GM19395 (cell line): ENCODE data around the gene DNAH17.

Experiments used
- ATAC-seq: cut with Tn5 transposase; IDR thresholded peaks from one replicate; pipeline ENCODE4 v1.9.1; 2021; ENCODE audit warnings: mild to moderate bottlenecking, moderate library complexity; ENCODE audit not compliant: unreplicated experiment

DNAH17 gene

DNA sequence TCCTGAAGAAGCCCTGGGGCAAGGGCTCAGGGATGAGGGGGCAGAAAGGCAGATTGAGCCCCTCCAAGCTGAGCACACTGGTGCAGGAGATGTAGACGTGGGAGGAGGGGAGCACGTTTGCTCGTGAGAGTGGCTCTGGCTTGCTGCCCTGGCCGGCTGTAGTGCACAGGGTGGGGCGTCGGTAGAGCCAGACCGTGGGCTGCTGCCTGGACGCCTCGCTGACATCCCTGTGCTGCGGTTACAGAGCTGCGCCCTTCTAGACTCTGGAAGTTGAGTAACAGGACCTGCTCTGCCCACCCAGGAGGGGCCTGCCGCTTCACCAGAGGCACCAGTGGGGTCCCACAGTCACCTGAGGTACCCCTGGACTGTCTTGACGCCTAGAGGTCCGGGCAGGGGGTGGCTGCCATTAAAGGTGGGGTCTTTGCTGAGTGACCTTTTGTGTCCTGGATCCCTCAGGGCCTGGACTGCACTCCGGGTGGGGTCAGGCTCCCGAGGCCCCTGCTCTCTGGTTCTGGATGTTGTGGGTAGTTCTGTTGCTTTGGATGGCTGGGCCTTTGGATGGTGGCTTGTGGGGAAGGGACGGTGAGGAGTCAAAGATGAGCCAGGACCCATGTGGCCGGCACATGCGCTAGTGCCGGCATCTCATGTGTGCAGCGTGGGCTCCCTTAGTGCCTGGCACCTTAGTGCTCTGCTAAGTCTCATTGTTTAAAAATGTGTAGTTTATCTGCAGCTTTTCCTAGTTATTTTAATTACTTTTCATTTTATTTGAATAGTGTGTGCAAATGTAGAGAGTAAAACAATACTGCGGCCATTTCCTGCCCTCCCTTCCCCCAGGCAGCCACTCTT is 157.0 kb downstream of the DNAH17 start:
- no peak for ATAC-seq

DNA sequence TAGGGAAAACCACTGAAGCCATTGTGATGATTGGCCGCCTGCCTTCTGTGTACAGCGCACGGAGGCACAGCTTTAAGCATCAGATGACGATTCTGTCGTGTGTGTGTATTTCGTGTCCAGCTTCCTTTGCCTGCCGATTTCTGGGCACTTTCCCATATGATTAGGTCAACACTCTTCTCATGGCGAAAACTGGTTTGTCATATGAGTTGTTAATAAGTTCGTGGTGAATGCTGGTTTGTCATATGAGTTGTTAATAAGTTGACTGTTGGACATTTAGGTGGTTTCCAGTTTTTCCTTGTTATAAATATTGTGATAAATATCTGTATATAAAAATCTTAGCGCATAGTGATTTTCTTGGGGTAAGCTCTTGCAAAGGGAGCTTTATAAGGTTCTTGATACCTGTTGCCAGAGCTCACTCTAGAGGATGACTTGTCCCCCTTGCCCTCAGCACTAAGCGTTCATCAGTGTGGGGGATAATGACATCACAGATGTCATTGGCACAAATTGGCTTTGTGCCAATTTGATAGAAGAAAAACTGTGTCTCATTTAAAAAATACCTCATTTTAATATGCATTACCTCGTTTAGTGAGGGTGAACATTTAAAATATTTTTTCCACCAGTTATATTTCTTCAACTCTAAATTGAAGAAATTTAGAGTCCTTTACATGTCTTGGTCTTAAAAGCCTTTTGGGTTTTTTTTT is 158.7 kb downstream of the DNAH17 start:
- no peak for ATAC-seq

DNA sequence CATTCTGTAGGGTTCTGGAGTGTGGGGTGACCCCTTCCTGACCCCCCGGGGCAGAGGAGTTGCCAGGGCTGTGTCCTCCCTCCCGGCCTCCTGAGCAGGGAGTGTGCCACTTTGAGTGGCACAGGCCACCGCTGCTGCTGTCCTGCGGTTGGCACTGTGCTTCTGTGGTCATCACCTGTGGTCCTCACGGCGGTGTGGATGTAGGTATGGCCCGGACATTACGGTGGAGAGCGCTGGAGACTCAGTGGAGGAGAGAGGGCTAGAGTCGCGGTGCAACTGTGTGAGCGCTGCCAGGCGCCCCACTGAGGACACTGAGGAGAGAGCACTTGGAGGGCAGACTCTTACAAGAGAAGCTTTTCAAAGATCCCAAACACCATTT is 159.7 kb downstream of the DNAH17 start:
- no peak for ATAC-seq

DNA sequence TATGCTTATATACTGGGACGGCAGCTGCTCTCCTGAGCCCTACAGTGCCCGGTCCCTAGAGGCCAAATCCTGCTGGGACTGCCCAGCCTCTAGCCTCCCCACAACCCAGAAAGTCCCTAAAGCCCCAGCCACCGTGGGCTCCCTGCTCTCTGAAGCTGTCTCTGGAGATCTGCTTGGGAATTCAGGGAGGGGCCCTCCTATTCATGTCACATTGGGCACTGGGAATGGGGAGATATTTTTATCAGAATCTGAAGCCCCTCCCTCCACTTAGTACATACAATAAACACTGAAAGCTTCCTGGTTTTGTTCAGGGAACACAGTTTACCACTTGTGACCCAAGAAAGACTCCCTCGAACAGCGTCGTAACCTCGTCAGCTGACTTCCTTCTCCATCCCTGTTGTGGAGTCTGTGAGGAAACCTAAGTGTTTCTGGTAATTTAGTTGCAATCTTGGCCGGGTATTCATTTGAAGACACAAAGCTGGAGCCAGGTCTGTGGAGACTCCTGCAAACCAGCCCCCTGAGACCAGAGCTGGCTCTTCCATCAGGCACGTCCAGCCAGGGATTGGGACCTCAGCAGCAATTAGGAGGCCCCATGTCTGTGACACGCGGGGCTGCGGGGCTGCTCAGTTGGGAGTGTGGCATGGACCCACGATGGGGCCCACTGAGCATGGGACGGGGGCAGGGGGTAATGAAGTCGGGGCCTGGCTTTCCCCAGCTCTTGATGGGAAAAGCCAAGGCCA is 160.2 kb downstream of the DNAH17 start:
- ATAC-seq = no peak

DNA sequence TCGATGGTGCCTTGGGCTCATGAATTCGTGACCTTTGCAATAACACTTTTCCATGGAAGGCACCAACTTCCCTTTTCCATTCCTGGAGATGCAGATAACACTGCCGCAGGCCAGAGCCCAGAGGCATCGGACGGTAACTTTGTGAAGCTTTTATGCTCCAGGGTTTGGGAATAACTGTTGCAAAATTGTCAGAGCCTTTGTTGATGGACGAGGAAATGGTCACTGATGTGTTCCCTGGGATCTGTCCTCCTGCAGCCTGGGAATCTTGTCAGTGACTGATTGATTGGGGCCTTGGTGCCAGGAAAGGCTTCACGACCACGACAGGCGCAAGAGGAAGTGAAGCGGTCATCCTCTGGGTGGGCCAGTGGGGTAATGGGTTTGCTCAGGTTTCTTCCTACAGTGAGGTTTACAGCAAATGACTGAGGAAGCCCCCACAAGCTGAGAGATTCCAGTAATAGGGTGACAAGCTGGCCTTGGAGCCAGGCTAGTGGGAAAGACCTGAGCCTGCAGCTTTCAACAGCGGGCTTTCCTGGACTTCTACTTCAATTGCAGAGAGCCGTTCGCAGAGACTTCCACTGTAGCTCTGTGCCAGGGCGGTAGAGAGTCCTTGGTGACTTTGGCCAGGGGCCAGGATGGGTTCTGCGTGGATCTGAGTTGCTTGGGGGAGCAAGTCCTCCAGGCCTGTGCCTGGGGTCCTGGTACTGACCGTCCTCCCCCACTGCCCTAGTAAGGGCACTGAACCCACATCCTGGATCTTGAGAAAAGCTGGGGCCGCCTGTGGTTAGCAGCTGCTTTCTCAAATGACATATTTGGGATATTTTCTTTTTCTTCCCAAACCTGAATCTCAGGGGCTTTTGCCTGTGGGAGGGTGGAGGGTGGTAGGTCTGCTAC is 161.1 kb downstream of the DNAH17 start:
- ATAC-seq = no peak

DNA sequence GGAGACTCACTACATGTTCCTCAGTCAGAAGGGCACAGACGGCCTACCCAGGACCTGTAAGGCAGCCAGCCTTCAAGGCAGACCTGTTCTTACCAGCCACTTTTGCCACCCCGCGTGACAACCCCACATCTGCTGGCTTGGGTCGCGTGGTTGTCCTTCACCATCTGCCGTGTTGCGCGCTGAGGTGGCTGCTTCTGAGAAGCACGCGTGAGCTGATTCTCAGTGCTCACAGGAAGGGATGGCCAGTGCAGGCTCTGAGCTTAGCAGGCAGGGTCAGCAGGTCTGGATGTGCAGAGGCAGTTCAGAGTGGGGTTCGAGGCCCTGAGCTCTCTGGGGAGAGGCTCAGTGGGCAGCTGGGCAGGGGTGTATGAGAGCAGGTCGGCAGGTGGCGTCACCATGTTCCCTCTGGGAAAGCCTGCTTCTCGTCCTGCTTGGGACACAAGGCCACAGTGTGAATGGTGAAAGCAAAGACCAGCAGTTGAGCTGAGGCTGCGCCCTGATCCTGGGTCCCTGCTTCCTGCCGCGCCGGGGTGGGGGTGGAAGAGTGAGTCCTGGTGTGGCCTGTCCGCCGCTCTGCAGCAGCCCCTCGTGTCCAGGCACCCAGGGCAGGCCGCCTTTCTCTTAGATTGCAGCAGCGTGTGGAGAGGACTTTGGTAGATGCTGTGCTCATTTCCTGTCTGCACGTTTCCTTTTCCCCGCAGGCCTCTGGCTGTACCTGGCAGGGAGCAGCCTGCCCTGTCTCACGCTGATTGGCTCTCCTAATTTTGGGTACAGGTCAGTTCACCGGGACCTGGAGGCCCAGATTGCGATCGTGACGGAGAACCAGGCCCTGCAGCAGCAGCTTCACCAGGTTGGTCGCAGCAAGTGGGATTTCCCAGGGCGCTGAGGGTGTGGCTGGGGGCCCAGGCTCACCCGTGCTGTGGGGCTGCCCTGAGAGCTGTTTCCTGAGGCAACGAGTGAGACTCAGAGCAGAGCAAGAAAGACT is 162.7 kb downstream of the DNAH17 start:
- ATAC-seq = no peak

DNA sequence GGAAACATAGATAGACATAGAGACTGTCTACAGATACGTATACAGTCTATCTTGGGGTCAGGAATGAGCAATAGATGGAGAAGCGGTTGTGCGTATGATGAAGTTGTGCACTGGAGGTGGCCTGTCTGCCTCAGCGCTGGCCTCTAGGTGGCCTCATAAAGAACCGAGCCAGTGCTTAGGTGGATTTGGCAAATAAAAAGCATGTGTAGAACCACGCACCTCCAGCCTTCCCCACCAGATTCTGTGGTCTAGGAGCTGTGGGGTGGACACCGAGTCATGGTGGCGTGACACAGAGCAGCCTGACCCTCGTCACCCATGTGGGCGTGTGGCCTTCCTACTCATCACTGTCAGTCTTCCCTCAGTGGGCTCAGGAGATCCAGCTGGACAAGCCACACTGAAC is 164.8 kb downstream of the DNAH17 start:
- no peak for ATAC-seq

DNA sequence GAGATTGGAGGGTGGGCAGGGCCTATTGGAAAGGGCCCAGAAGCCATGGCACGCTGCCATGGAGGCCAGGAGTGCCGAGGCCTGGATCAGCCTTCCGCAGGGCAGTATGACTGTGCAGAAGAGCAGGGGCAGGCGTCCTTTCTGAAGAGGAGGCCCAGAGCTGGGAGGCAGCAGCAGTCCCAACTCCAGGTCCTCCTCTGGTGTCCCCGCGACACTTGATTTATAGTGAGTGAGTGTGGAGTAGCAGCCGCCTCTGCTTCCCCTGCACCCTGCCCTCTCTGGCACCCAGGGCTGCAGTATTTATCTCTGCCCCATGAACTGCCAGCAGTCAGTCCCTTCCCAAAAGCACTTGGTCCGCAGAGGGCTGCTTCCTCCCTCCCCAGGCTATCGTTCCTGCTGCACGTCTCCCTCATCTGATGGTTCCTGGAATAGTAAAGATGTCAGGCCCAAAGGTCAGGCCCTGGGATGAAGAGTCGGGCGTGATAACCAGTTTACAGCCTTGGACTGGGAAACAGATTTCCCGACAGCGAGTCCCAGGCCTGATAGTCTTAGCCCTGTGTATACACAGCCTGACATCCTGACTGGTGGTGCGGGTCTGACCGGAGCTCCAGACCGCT is 165.8 kb downstream of the DNAH17 start:
- no peak for ATAC-seq

DNA sequence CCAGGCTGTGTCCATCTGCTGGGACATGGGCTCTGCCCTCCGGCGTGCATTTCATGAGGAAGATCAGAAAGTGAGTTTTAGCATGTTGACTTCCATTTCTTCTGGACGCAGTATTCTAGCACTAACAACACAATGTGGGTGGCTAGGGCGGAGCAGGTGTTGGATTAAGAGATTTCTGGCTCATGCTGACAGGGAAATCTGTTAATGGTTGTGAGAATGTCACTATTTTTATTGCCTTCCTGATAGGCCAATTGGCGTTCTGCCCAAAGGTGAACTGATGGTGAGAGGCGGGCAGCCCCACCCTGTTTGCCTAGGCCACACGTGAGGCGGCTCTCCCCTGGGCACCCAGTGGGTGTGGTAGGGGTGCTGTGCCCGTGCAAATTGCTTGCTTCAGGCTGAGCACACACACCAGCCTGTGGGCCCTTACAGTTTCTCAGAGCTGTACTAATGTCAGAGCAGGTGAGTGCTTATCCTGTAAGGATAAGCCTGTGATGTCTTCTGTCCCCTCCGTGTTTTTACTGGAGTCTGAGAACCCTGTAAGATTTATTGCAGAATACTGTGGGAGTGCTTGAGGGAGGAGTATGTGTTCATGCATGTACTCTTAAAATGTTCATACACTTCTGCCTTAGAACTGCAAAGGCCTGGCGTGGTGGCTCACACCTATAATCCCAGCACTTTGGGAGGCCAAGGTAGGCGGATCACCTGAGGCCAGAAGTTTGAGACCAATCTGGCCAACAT is 167.8 kb downstream of the DNAH17 start:
- no peak for ATAC-seq

DNA sequence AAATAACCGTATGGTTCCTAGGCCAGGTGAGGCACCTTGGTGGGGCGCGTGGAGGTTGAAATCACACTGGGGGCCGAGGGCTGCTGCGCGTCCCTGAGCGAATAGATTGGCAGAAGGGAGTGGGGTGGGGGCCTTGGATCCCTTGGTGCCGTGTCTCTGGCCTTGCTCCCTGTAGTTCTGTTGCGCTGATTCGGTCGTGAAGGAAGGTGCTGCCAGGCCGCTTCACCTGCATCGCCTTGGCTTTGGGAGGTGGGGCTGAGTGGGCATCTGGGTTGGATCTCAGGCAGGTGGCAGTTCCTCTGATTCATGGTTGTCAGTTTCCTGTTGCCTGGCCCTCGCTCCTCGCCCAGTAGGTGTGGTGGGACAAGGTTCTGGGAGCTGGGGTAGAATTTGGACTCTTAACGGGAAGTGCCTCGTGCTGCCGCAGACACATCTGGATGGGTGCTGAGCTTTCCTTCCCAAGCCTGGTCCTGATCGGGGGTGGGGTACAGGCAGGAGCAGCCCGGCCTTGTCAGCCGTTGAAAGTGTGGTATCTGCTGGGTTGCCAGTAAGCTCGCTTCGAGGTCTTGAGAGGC is 168.6 kb downstream of the DNAH17 start:
- ATAC-seq = no peak

DNA sequence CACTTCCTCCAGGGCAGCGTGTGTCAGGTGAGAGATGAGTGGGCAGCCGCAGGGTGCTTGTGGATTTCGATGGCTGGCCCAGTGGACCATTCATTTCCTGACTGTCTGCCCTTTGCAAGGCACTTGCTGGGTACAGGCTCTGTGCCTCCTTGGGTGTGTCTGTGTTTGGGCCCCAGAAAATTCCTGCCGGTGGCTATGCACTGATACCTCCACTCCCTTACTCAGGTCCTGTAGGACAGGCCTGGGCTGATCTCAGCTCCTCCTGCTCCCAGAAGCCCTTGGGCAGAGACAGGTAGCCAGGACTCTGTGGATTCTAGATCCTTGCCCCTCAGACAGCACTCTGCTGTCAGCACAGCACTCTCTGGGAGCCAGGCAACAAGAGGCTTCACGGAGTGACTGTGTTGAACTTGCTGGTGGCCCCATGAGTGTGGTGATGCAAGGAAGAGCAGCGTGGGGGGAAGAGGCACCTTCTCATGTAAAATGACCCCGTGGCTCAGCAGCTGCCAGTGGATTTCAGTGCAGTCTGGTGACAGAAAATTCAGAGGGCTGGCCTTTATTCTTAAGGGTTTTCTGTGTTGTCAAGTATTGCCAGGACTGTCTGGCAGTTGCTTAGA is 169.7 kb downstream of the DNAH17 start:
- no peak for ATAC-seq

DNA sequence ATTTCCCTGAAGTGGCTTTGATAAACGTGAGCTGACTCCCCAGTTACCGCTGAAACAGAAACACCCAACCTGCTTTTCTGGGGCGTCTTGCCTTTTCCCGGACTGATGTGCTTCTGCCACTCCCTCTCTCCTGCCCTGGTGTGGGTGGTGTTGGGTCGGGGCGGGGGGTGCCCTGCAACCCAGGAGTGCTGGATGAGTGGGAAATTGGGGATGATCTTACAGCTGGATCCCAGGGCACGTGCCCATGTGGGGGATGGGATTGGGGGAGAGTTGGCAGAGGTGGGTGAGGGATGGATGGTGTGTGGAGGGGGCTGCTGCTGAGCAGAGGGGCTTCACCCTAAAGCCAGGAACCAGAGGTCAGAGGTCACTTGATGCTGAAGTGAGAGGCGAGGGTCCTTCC is 170.3 kb downstream of the DNAH17 start:
- no peak for ATAC-seq

DNA sequence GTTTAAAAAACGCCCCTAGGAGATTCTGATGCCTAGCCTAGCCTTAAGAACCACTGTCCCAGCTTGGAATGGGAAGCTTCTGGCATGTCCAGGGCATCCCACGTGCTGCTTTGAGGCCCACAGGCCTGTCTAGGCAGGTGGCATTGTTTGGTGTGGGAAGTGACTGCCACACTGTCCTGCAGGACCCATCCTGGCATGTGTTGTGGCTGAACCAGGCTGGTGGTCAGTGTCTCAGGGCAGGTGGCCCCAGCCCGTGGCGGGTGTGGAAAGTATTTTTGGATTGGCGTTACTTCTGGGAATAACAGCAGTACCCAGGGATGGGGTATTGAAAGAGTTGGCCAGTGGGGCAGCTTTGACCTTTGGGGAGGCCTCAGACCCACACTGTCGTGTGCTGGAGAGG is 170.8 kb downstream of the DNAH17 start:
- ATAC-seq = no peak

DNA sequence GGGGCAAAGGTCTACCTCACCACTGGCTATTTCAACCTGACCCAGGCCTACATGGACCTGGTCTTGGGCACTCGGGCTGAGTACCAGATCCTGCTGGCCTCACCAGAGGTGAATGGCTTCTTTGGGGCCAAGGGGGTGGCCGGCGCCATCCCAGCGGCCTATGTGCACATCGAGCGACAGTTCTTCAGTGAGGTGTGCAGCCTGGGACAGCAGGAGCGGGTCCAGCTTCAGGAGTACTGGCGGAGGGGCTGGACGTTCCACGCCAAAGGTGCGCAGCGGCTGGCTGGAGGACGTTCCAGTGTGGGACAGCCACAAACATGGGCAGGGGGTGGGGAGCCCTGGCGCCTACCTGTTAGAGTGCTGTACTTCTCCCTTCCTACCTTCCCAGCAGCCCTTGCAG is 173.4 kb downstream of the DNAH17 start:
- ATAC-seq = no peak

DNA sequence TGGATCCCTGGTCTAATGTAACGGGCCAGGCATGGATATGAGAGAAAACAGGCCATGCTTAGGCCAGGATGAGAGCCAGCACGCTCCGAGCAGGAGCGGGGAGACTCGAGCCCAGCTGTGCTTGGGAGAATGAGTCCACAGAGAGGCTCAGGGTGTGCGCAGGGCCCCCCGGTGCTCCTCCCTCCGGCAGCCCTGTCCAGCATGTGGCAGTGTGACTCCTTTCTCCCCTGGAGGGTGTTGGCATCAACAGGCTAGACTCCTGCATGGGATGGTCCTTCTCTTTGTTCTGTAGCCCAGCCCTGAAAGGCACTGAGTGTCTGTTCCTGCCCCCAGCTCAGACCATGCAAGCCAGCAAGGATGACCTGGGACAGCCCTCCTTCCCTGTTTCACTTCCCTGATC is 175.3 kb downstream of the DNAH17 start:
- ATAC-seq = no peak

DNA sequence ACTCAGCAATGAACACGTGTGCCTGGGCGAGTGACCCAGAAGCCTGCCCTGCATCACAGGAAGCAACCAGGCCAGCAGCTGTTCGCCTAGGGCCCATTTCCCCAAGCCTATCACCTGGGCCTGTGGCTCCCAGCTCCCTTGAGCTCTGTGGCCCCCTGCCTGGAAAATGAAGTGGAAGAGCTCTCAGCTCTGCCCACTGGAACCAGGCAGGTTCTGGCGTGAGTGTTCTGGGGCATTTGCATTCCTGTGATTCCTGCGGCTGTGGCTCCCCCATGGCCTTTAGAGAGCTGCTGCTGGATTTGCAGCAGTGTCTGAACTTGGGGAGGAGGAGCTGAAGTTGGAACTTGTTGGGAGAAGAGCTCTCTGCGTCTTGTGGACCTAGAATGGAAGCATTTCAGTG is 175.9 kb downstream of the DNAH17 start:
- ATAC-seq = no peak

DNA sequence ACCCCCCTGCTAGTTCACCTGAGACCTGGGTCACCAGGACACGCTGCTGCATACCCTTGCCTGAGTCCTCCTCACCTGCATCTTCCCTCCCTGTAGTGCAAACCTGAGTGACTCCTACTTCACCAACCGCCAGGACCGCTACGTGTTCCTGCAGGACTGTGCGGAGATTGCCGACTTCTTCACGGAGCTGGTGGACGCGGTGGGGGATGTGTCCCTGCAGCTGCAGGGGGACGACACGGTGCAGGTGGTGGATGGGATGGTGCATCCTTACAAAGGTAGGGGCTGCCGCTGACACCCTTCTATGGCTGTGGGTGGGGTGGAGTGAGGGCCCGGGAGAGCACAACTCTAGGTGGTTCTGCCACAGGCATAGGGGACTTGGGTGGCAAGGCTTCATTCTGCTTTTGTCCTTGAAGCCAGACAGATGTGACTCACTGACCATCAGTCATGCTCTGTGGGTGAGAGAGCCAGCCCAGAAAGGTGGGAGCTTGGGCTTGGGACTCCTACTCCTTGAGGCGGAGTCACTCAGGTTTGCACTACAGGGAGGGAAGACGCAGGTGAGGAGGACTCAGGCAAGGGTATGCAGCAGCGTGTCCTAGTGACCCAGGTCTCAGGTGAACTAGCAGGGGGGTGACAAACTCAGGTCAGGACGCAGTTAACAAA is 176.5 kb downstream of the DNAH17 start:
- no peak for ATAC-seq
